Measurements from ENCODE around the gene ARFIP1.

Gene ARFIP1

DNA sequence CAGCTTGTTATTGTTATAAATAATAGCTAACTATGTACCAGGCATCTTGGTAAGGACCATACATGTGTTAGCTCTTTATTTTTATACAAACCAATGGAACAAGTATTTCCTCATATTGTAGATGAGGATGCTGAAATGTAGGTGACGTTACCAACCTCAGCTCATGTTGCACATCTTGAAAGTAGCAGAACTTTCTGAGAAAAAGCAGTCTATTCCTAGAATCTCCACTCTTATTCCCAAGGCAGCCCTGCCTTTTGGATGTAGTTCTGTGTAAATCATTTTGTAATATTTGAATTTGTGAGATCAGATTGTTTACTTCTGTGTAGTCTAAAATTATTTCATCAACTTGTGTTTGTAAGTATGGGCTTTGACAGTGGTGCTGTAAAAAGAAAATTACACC lies 161.7 kb downstream of the ARFIP1 start:
- no peak for DNase-seq

GRCh38 chr4:152942346-152942745 lies 162.6 kb downstream of the ARFIP1 start:
- DNase-seq: no peak

DNA sequence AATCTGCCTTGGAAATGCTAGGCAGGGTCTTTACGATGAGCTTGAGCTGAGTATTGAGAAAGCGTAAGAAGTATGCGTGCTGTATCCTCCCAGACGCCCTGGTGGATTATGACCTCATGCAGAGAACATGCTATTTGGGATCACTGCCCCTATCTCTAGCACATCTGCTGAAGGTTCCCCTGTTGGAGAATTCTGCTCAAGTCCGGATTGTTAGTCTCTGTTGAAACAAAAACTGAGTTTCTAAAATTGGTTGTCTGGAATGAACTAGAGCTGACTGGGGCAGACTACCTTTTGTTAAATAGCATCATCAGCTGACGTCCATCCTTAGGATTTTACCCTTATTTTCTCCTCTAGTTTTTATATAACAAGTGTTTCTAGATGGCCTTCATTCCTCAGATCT lies 163.9 kb downstream of the ARFIP1 start:
- no peak for DNase-seq

GRCh38 chr4:152944666-152945320 lies 165.0 kb downstream of the ARFIP1 start:
- no peak for DNase-seq

GRCh38 chr4:152945639-152946038 lies 165.9 kb downstream of the ARFIP1 start:
- DNase-seq: no peak

GRCh38 chr4:152946446-152946845 lies 166.7 kb downstream of the ARFIP1 start:
- DNase-seq: no peak

- no peak for DNase-seq
Observed at GRCh38 chr4:152947311-152947710, 167.6 kb downstream of the ARFIP1 start.

GRCh38 chr4:152949930-152950329 lies 170.2 kb downstream of the ARFIP1 start:
- no peak for DNase-seq

DNA sequence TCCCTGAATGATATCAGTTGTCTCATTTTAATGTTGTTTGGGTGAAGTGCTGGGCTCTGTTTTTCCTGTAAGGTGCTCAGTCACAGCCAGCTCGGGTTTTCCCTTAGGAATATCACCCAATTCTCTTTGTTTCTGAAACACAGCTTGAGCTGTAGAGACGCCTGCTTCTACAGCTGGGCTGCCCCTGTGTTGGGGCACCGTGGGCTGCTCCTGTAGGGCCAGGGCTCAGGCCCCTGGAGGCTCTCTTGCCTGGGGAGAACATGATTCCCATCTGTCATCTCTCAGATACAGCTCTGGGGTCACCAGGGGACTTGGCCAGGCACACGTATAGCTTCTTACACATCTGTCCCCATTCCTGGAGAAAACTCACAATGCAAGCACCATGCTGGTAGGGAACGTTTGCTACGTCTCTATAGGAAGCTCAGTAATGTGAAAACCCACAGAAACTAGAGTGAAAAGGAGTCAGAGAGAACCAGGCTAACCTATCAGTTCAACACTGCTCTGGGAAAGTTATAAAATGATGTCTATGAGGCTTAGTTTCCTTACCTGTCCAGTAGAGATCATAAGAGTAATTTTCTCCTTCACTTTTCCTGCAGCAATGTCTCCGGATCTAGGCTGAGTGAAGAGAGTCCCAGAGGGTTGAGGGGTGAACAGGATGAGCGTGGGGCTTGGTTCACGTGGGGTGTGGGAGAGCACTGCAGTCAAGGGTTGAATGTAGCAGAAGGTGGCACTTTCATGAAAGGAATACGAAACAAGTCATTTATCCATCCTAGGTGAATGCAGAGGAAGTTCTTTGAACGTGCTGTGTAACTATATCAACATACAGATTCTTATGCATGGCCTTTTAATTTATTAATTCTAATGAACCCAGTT lies 170.9 kb downstream of the ARFIP1 start:
- DNase-seq: no peak

DNA sequence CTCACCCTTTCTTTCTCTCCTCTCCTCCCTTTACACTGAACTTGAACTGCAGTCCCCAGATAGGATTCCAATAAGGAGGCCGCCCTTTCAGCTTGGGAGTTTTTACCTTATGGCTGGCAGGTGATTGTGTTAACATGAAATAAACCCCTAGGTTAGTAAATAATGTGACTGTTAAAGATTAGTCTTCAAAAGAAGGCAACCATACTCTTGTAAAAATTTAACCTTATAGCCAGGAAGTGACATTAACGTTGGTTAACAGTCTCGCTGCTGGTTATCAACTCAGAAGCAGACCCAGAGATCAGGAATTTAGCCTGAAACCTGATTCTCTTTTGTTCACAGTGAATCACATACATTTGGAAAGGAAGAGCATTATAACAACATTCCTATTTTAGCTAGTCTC lies 171.6 kb downstream of the ARFIP1 start:
- no peak for DNase-seq

DNA sequence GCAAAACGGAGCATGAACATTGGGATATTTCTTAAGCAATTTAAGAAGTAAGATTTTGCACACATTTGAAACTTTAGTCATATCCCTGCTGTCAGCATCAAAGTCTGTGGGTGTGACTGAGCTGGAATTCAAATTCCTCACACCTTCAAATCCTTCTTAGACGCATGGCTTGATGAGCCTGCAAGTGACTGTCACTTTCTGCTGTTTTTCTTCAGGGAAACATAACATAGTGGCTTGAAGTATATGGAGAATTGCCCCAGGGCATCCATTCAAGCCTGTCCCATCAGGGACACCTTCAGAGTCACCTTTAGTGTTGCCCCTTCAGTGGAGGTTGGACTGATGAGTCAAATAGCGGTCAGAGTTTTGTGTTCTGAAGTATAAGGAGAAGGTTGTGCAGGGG lies 173.8 kb downstream of the ARFIP1 start:
- DNase-seq: no peak

DNA sequence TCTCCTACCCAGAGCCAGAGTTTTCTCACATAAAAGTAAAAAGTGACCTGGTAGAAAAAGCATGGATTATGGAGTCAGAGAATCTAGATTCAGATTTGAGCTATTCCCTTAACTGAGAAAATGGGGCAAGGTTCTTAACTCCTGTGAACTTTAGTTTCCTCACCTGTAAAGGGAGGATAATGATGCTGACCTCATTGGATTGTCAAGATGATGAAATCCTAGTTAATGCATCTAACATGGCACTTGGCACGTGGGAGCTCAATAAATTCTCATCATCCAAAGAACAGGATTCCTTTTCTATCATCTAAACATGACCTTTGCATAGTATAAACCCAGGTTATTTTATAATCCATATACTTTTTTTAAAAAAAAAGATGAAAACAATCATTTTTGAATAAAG lies 175.0 kb downstream of the ARFIP1 start:
- no peak for DNase-seq

DNA sequence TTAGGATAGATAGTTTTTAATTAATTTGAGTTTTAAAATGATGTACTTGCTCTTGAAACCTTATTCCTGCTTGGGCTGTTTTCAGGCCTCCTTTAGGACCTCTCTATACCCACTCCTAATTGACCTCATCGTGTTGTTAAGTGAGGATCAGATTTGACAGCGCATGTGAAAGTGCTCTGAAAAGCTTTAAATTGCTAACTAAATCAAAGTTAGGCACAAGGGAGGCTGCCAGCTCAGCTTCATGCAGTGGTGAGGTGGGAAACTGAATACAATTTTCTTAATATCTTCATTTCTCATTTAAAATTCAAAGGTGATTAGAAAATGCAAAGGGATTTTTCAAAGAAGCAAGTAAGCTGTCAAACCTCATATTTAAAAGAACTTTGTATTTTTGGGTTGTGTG lies 176.4 kb downstream of the ARFIP1 start:
- no peak for DNase-seq

- DNase-seq: no peak
Observed at GRCh38 chr4:152956650-152957436, 177.1 kb downstream of the ARFIP1 start.

- no peak for DNase-seq
Observed at GRCh38 chr4:152957437-152958171, 177.8 kb downstream of the ARFIP1 start.

- no peak for DNase-seq
Observed at GRCh38 chr4:152959080-152959479, 179.3 kb downstream of the ARFIP1 start.

DNA sequence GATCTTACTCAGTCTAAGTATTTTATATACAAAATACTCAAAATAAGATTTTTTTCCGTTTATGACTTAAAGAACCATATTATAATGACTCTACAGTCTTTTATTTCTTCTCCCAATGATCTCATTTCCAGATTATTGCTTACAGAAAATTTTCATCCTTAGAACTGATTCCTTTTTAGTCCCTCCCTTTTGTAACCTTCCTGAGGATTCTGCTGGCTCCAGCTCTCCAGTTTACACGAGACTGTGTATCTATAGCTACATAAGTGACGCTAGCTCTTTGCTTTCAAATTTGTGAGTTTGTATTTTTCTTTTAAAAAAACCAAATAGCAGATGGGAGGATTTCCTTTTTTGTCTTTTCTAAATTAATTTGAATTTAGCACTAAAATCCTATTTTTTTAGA lies 180.3 kb downstream of the ARFIP1 start:
- no peak for DNase-seq

- DNase-seq: no peak
Observed at GRCh38 chr4:152961014-152961772, 181.4 kb downstream of the ARFIP1 start.

DNA sequence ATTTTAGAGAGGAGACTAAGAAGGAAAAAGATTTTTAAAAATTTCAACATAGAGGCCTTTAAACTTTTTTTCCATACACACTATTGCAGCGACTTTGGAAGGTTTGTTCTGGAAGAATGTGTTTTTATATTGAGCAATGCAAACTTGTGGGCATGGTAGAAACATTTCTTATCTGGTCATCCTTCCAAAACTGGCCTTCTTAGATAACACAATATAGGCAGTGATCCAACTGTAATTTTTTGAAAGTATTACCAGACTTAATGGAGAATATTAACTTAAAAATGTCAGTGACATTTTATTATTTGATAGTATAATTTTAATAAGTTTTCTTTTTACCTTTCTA lies 182.0 kb downstream of the ARFIP1 start:
- no peak for DNase-seq
